Fibroblast of skin of right biceps (primary cell): Measurements from ENCODE around the gene PRKCQ.
A peak's percentile ranks its signal among the peaks of the same experiment; 100 is the strongest.
"Not testable (repeated sequence)": the region's sequence is repeated elsewhere in the genome, so short reads cannot be mapped to it uniquely, and the experiment has no call there.

Experiments
- DNase-seq: peaks from one replicate; pipeline ENCODE4 v3.0.0-alpha.2; 2013

Gene PRKCQ

DNA sequence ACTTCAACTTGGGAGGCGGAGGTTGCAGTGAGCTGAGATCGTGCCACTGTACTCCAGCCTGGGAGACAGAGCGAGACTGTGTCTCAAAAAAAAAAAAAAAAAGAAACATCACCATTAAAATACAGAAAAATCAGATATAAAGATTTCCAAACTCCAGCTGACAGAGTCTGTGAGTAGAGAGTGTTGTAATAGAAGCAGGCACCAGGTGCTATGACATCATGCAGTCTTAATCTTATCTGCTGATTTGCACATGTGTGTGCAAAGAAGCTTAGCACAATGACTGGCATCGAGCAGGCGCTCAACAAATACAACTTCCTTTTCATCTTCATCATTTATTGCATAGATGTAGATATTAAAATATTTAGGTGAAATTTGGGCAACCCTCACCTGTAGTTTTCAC, 92.2 kb downstream of the PRKCQ start:
- no peak for DNase-seq

DNA sequence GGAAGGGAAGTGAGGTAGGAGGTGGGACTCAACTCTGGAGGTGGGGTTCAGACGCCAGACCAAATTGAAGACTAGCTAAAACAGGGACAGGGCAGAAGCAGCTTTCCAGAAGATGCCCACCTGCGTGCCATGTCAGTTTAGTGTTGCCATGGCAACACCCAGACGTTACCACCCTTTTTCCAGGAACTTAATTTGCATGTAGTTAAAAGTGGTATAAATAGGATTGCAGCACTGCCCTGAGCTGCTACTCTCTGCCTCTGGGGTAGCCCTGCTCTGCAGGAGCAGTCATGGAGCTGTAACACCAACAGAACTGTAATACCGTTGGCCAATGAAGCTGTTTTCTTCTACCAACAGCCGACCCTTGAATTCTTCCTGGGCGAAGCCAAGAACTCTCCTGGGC, 93.8 kb downstream of the PRKCQ start:
- DNase-seq = no peak

DNA sequence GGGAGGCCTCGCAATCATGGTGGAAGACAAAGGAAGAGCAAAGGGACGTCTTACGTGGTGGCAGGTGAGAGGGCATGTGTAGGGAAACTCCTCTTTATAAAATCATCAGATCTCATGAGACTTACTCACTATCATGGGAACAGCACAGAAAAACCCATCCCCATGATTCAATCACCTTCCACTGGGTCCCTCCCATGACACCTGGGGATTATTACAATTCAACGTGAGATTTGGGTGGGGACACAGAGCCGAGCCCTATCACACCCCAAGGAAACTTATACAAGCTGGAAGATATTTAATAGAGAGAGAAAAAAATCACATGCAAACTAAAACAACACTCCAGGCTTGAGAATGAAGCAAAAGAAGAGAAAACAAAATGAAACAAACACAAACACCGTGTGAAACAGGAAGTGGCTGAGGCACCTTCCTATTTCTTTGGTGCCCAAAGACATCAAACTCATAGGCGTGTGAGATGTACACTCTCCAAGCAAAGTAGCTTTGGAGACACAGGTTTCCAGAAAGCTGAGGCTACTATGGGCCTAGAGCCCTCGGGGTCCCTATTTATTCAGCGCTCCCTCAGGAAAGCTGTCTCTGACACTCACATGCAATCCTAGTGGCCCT, 97.2 kb downstream of the PRKCQ start:
- DNase-seq = no peak

DNA sequence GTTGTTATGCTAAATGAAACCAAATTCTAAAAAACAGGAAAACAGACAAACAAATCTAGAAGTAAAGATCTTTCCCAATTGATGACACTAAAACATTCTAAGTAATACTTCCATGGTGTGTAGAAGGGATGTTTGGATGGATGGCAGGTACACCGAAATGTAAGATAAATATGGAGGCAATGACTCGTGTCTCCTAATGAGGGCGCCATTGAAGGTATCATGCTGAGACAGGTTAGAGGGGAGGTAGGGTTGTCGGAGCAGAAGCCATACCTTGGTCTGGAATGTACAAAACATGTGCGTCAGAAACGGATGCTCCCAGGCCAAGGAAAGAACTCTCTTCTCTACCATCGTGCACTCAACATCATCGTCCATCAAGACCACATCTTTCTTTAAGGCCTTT, 101.4 kb downstream of the PRKCQ start:
- DNase-seq = no peak

DNA sequence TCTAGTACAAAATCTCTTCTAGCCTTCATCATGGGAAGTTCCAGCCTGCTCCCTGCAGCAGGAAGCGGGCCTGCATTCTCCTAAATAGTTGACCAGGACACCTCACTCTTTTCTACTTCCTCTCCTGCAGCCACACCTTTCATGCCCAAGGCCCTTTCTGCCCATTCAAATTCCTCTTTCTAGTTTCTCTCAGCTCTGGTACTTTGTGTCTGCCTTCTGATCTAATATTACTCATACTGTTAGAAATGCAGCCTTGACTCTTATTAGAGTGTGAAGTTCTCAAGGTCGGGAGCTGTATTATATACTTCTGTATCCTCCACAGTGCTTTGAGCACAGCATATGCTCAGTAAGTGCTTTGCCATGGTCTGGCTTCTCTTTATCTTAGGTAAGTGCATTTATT, 103.1 kb downstream of the PRKCQ start:
- DNase-seq = no peak

DNA sequence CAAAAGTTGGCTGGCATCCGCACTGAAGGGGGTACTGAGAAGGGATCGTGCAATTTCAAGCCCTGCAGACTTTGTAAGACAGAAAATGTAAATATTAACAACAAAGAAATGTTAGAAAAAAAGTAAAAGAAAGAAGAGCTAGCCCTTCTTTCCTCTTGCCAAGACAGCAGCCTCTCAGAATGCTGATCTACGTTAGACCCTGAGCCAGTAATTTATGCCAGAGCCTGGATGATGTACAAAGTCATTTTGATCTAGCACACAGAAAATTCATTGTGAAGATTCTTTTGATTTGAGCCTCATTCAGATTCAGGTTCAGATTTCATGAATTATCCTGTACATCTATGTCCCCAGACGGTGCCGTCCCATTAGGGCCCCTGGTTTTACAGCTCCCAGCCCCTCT, 105.2 kb downstream of the PRKCQ start:
- no peak for DNase-seq

DNA sequence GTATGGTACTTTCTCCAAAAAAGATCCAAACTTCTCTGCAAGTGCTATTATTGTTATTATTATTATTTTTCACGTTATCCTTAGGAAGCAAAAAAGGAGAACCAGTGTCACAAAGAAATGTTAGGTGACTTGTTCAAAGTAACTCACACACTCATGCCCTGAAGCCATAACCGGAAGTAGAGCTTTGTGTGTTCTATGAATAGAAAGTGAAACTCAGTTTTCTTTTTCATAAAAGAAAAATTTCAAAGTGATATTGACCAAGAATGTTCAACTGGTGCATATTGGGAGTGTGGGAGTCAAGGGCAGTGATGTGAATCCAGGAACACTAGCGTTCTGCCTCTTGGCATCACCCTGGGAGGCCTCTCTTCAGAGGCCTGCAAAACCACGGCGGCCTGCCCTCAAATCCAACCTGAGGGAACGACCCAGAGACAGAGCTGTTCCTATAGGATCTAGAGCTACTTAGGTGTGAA, 106.1 kb downstream of the PRKCQ start:
- no peak for DNase-seq

DNA sequence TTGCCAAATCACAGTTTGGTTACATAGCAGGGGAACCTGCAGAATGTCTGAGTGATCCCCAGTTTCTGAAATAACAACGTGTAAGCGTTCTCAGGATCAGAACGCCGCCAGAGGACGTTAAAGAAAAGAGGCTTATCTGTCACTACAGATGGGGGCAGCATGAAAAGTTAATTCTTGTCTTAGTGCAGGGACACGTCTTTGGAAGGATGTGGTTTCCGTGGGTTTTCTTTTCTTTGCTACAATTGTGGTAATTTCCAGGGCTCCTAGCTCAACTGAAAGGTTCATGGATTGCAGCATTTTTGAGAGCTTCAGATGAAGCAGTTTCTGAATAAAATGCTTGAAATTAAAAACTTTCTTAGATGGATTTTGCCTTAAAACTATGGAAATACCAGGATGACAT, 106.6 kb downstream of the PRKCQ start:
- DNase-seq = no peak

DNA sequence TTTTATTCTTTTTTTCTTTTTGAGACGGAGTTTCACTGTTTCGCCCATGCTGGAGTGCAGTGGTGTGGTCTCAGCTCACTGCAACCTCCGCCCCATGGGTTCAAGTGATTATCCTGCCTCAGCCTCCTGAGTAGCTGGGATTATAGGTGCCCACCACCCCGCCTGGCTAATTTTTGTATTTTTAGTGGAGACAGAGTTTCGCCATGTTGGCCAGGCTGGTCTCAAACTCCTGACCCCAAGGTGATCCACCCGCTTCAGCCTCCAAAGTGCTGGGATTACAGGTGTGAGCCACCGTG, 107.4 kb downstream of the PRKCQ start:
- not testable (repeated sequence) for DNase-seq

DNA sequence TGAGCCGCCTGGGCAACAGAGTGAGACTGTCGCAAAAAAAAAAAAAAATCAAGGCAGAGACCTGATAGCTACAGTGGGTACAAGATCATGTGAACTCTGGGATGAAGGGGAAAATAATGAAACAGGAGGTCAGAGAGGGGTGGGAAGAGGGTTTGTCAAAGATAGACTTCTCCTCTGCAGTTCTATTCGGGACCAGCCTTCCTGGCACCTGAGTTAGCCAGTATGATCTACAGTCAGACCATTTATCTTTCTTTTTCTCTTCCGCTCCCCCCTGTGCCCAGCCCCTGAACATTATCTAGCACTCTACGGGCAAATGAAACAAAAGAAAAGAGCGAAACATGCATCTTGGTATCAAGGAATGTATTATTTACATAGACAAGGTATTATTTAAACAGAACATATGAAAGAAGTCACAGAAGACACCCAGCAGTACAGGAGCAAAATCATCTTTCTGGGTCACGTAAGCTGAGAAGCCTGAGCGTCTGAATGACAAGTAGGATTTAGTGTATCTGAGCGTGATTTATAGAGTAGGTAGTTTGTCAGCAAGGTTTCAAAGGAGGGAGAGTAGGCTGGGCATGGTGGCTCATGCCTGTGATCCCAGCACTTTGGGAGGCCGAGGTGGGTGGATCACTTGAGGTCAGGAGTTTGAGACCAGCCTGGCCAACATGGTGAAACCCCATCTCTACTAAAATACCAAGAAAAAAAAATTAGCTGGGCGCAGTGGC, 109.0 kb downstream of the PRKCQ start:
- no peak for DNase-seq

DNA sequence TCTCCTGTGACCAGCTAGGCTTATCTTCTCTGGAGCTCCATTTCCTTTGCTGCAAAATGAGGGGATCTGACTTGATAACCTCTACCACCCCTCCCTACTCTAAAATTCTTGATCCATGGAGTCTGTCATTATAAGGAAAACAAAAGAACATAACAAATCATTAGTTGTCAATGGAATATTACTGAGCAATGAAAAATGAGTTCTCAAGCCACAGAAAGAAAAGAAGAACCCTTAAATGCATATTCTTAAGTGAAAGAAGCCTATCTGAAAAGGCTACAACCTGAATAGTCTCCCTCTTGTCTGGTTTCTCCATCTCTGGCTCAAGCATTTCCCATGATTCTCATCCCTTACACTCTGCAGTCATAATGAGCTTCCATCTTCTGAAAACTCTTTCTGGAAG, 110.4 kb downstream of the PRKCQ start:
- no peak for DNase-seq

DNA sequence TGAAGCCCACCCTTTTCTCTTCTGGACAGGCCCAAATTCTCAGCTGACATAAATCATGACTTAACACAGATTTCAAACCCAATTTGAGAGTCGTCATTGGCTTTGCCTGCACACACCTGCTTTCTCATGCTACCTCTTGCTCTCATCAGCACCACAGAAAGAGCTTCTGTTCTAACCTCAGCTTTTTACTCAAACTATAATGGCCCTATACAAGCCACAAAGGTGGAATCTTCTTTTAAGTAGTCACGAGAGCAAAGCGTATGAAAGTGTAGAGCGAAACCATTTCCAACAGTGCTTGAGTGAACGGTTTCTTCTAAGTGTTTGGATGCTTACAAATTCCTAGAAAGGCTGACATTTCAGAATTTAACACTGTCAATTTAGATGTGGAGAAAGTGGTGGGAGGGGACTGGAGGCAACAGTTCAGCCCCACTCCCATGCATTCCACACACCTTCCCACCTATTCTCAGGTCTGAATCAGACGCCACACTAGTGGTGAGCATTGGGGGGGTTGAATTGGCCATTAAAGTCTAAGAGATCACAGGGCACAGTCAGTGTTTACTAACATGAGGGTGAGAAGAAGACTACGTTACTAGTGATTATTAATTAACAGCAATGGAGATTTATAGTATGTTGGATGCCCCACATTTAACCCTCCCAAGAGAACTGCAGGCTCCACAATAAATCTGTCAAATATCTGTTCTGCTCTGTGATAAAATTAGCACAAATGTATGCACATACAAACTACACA, 114.0 kb downstream of the PRKCQ start:
- DNase-seq = no peak

DNA sequence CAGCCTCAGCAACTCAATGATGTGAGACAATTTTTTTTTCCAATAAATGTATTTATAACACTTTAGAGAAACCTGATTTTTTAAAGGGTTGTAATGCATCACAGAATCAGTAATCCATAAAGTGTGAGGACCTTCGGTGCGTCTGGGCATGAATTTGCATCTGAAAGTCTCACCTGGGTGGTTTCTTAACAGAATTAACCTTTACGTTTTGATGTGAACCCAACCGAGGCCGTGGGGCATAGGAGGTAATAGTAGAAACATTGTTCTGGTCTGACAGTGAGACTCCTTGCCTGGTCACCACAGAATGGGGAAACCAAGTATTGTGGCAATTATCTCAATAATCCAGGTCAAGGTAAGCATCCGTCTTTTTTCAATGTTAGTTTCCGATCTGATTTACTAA, 114.6 kb downstream of the PRKCQ start:
- no peak for DNase-seq

DNA sequence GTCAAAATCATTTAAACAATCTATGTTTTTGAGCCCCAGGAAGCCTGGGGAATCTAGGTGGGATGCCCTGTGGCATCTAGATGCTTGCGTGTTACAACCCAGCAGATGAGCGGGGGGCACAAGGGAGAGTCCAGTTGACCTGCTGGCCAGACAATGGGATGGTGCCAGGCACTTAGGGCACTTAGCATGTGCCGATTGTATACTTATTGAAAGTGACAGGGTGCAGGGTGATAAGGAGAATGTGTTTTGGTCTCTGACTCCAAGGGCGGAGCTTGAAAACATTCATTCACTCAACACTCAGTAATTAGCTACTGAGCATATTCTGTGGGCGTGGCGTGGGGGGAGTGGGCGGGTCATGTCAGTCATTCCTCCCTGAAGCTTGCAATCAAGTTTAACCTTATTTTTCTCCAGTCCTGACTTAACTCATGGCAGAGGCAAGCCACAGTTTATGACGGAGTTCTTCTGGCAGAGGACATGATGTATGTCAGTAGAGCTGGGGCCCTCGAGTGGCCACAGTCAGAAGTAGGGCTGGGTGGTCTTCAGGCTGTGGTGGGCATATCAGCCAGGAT, 115.1 kb downstream of the PRKCQ start:
- DNase-seq = no peak

DNA sequence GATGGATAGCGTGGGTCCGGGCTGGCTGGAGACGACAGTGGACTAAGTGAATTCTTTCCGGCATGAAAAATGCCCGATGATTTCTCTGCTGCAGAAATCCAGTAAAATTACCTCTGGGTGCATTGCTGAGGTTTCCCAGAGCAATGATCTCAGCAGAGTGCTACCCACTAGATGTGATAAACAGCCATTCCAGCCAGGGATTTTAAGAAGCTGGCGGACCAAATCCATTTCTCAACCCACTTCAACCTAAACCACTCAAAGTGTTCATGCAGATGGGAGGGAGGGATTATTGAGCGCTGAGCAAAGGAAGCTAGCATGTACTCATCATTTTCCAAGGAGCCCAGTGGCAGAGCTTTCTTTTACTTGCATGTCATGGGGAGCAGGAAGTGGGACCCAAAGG, 116.7 kb downstream of the PRKCQ start:
- no peak for DNase-seq

DNA sequence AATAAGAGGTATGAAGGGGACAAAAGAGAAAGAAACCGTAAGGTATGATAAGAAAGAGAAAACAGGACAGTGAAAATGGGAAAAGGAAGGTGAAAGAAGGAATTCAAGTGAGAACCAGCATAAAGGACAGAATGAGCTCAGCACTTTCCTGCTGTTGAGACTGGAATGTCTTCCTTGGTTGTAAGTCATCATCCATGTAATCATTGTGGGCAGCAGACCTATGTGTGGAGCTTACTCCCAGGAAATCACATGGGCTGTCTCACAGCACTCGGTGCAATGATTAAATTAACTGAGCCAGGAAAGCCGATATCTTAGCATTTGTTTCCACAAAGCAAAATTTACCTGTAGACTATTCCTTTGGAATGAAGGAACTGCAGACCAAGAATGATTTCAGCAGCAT, 118.1 kb downstream of the PRKCQ start:
- no peak for DNase-seq

DNA sequence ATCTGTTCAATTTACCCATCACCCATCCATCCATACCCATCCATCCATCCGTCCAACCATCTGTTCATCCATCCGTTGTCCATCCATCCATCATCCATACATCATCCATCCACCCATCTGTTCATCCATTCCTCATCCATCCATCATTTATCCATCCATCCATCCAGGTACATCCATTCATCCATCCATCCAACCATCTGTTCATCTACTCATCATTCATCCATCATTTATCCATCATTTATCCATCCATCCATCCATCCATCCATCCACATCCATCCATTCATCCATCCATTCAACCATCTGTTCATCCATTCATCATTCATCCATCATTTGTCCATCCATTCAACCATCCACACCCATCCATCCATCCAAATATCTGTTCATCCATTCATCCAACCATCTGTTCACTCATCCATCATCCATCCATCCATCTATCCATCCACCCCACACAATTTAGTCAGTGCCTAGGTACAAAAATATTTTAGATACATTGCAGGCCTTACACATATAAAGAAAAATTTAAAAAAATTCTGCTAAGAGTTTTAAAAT, 119.1 kb downstream of the PRKCQ start:
- no peak for DNase-seq

DNA sequence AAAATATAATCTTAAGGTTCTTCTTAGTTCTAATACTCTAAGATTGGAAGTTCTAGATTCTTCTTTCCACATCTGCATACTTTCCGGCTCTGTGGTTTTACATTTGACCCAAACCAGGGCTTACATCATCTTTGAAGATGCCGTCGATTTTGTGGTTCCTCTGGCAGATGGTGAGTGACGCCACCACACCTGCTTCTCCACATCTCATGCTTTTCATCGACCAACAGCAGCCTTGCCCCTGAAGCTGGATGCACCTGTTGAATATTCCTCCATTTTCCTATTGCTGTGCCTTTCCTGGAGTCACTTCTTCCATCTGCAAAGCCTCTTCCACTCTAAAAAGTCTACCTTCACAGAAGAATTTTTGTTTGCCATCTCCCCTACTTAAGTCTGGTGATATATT, 121.3 kb downstream of the PRKCQ start:
- DNase-seq = no peak

DNA sequence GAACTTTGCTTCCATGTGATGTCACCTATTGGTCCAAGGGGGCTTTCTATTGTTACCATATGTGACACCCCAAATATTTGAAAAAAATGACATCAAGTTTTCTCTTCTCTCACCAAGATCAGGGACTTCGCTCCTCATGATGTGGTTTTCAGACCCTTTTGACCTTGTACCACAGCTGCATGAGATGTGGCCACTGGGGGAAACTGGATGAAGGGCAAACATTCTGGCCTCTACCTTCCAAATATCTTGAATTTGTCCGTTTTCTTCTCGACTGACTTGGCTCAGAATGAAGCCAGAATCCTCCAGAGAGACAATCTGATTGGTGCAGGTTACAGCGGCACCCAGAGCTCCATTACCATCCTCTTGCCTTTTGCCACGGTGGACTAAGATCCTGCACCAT, 122.7 kb downstream of the PRKCQ start:
- DNase-seq = no peak

DNA sequence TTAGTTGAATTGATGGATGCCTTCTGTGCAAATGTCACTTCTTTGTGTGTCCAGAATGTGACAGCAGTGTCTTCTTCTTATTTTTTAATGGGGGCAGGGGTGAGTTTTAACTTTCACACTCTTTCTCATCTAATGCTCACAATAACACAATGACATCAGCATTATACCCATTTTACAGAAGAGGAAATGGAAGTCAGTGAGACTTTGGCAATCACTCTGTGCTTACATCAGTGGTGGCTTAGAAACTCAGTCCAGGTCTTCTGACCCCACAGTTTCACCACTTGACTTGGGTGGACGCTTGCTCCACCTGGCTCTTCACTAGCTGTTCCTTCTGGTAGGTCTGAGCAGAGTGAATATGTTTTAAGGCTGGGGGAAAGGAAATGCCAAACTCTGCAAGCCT, 124.0 kb downstream of the PRKCQ start:
- no peak for DNase-seq

DNA sequence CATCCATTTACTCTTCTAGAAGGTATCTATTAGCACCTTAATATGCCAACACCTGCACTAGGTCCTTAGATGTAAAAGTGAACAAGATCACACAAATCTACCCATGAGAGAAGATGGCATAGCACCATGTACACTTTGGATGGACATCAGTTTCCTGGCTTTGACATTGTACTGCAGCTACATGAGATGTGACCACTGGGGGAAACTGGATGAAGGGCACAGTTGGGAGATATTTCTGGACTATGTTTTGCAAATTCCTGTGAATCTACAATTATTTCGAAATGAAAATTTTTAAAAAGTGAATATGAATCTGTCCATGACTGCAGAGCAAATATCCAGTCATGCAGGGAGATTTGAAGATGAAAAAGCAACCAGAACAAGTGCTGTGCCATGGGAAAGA, 124.5 kb downstream of the PRKCQ start:
- DNase-seq = no peak

DNA sequence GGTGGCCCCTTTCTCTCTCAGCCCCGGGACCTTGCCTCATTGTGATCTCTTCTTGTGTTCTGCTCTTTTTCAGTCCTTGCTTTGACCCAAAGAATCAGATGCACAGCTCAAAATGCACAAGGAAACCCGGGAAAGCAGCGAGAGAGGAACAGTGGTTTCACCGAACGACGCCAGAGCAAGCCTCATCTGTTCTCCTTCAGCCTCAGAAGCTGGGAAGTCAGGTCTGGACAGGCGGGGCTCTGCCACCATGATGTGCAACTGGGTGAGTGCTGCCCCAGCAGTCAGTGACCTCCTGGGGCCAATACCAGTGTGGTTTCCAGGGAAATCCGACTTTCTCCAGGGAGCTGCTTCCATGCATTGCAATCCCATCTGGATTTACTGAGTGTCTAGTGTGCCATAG, 133.4 kb downstream of the PRKCQ start:
- DNase-seq = no peak

DNA sequence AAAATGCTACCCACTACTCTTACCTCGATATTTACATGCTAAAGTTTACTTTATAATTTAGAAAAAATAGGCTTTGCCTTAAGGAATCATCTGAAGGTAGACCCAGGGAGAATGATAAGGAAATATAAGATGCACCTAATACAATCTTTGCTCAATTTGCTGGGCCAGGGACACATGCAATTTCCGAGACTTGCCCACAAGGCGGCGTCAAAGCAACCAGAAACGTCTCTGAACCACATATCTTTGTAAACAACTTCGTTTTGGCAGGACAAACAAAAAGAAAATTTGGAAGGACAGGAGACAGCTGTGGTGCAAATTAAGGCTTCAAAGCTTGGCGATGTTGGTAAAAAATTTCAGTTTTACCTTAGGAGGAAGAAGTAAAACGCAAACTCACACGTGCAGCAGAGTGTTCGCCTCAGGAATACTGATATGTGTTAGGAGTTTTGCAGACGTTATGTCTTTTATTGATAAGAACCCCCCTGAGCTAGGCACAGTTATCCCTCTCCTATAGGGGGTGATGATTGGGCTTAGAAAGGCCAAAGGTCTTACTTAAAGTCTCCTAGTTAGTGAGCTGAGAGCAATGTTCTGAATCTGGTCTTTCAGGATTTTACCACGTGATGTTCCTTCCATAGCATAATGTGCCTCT, 134.3 kb downstream of the PRKCQ start:
- DNase-seq = peak; percentile 8
